ENCODE data around the gene TEX10.

DNA sequence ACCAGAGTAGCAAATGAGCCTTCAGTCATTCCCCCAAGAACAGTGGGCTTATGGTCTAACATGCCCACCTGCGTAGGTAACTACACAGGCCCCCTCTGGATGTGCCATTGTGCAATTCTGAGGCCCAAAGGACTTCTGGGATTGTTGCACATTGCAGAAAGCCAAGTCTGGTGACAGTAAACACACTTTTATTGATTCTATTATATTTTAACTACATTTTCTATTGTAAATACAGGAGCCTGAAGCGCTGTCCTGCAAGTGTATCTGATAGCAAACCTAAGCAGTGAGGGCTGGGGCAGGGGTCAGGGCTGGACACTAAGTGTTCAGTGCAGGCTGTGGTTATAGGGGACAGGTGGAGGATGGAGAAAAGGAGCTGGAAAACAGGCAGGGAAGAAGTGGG, 57.5 kb downstream of the TEX10 start:
- TF ChIP-seq, protein P1, sequence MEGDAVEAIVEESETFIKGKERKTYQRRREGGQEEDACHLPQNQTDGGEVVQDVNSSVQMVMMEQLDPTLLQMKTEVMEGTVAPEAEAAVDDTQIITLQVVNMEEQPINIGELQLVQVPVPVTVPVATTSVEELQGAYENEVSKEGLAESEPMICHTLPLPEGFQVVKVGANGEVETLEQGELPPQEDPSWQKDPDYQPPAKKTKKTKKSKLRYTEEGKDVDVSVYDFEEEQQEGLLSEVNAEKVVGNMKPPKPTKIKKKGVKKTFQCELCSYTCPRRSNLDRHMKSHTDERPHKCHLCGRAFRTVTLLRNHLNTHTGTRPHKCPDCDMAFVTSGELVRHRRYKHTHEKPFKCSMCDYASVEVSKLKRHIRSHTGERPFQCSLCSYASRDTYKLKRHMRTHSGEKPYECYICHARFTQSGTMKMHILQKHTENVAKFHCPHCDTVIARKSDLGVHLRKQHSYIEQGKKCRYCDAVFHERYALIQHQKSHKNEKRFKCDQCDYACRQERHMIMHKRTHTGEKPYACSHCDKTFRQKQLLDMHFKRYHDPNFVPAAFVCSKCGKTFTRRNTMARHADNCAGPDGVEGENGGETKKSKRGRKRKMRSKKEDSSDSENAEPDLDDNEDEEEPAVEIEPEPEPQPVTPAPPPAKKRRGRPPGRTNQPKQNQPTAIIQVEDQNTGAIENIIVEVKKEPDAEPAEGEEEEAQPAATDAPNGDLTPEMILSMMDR (IDR thresholded peaks at IDR 0.05; ENCODE audit: insufficient read depth, low read length) = no peak
- TF ChIP-seq, protein P2, sequence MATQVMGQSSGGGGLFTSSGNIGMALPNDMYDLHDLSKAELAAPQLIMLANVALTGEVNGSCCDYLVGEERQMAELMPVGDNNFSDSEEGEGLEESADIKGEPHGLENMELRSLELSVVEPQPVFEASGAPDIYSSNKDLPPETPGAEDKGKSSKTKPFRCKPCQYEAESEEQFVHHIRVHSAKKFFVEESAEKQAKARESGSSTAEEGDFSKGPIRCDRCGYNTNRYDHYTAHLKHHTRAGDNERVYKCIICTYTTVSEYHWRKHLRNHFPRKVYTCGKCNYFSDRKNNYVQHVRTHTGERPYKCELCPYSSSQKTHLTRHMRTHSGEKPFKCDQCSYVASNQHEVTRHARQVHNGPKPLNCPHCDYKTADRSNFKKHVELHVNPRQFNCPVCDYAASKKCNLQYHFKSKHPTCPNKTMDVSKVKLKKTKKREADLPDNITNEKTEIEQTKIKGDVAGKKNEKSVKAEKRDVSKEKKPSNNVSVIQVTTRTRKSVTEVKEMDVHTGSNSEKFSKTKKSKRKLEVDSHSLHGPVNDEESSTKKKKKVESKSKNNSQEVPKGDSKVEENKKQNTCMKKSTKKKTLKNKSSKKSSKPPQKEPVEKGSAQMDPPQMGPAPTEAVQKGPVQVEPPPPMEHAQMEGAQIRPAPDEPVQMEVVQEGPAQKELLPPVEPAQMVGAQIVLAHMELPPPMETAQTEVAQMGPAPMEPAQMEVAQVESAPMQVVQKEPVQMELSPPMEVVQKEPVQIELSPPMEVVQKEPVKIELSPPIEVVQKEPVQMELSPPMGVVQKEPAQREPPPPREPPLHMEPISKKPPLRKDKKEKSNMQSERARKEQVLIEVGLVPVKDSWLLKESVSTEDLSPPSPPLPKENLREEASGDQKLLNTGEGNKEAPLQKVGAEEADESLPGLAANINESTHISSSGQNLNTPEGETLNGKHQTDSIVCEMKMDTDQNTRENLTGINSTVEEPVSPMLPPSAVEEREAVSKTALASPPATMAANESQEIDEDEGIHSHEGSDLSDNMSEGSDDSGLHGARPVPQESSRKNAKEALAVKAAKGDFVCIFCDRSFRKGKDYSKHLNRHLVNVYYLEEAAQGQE (IDR thresholded peaks at IDR 0.05; ENCODE audit: insufficient replicate concordance, low read depth) = no peak

Measured in HL-60 (cell line).